NB4 (cell line): ENCODE data around the gene ASPG.

ENCODE experiments used
- CTCF ChIP-seq: IDR thresholded peaks from one replicate; pipeline ENCODE4 v1.5.1; 2012; ENCODE audit warnings: low read depth, low read length
- POLR2A ChIP-seq: IDR thresholded peaks from 2 replicates; pipeline ENCODE4 v1.6.1; 2011; ENCODE audit warnings: mild to moderate bottlenecking; ENCODE audit not compliant: insufficient read length; ENCODE audit errors: extremely low read depth

GRCh38 chr14:104101086-104101621 lies 15.7 kb downstream of the ASPG start:
- TF ChIP-seq POLR2A (no peak), CTCF (no peak)
